OCI-LY1 (cell line): ENCODE results near the gene TUBA3E.
"Not testable (repeated sequence)": the region's sequence is repeated elsewhere in the genome, so short reads cannot be mapped to it uniquely, and the experiment has no call there.

ENCODE experiments used
- H2AFZ ChIP-seq: fragments of 200-600 bp; sonication (generic), shearing (Covaris generic); 2 replicates; pipeline ENCODE4 v1.6.0; 2014; ENCODE audit warnings: antibody characterized with exemption, mild to moderate bottlenecking, low read length
- H3F3A ChIP-seq: fragments of 200-600 bp; sonication (generic), shearing (Covaris generic); 2 replicates; pipeline ENCODE4 v1.6.0; 2014; ENCODE audit warnings: mild to moderate bottlenecking, antibody characterized with exemption, low read length, moderate library complexity; ENCODE audit not compliant: insufficient read depth
- H3K27ac ChIP-seq: fragments of 200-600 bp; sonication (generic); 2 replicates; pipeline ENCODE4 v1.5.1; 2014; ENCODE audit warnings: low read length, mixed run types, mild to moderate bottlenecking, low read depth; ENCODE audit not compliant: poor library complexity, severe bottlenecking
- H3K27me3 ChIP-seq: fragments of 200-600 bp; sonication (generic); 2 replicates; pipeline ENCODE4 v1.6.0; 2014; ENCODE audit warnings: antibody characterized with exemption, mild to moderate bottlenecking, low read length, moderate library complexity; ENCODE audit not compliant: insufficient read depth
- H3K36me3 ChIP-seq: fragments of 200-600 bp; sonication (generic); 2 replicates; pipeline ENCODE4 v1.6.1; 2014; ENCODE audit warnings: mild to moderate bottlenecking, antibody characterized with exemption, low read length, moderate library complexity, mixed read lengths; ENCODE audit not compliant: insufficient read depth
- H3K4me1 ChIP-seq: fragments of 200-600 bp; sonication (generic); 2 replicates; pipeline ENCODE4 v1.5.1; 2014; ENCODE audit warnings: mild to moderate bottlenecking, low read length, moderate library complexity; ENCODE audit not compliant: insufficient read depth, severe bottlenecking
- H3K4me2 ChIP-seq: fragments of 200-600 bp; sonication (generic), shearing (Covaris generic); 2 replicates; pipeline ENCODE4 v1.6.1; 2014; ENCODE audit warnings: low read length
- H3K4me3 ChIP-seq: fragments of 200-600 bp; sonication (generic); 2 replicates; pipeline ENCODE4 v1.5.1; 2014; ENCODE audit warnings: low read length, low read depth, mild to moderate bottlenecking, mixed read lengths; ENCODE audit not compliant: poor library complexity, severe bottlenecking
- H3K79me2 ChIP-seq: fragments of 200-600 bp; shearing (Covaris generic); 2 replicates; pipeline ENCODE4 v1.6.1; 2016; ENCODE audit warnings: mixed run types, low read length, mixed read lengths; ENCODE audit not compliant: insufficient read depth
- H3K9ac ChIP-seq: fragments of 200-600 bp; sonication (generic), shearing (Covaris generic); 2 replicates; pipeline ENCODE4 v1.6.1; 2014; ENCODE audit warnings: mild to moderate bottlenecking, low read length, mixed read lengths
- H3K9me2 ChIP-seq: fragments of 200-600 bp; sonication (generic), shearing (Covaris generic); 2 replicates; pipeline ENCODE4 v1.6.1; 2014; ENCODE audit warnings: low read depth, mild to moderate bottlenecking, low read length, mixed read lengths
- H3K9me3 ChIP-seq: fragments of 200-600 bp; shearing (Covaris generic); 2 replicates; pipeline ENCODE4 v1.6.1; 2014; ENCODE audit warnings: low read length, mixed read lengths
- H4K20me1 ChIP-seq: fragments of 200-600 bp; sonication (generic), shearing (Covaris generic); 2 replicates; pipeline ENCODE4 v1.6.0; 2016; ENCODE audit warnings: mild to moderate bottlenecking, low read length; ENCODE audit not compliant: insufficient read depth

The TUBA3E gene

GRCh38 chr2:130220505-130220904, 22.3 kb upstream of the TUBA3E start:
- not testable (repeated sequence) for H3K4me3 ChIP-seq, H3F3A ChIP-seq, H2AFZ ChIP-seq, H3K9me2 ChIP-seq, H3K9ac ChIP-seq, H3K9me3 ChIP-seq, H3K4me1 ChIP-seq, H3K79me2 ChIP-seq, H3K36me3 ChIP-seq, H3K27me3 ChIP-seq, H4K20me1 ChIP-seq, H3K4me2 ChIP-seq, H3K27ac ChIP-seq

DNA sequence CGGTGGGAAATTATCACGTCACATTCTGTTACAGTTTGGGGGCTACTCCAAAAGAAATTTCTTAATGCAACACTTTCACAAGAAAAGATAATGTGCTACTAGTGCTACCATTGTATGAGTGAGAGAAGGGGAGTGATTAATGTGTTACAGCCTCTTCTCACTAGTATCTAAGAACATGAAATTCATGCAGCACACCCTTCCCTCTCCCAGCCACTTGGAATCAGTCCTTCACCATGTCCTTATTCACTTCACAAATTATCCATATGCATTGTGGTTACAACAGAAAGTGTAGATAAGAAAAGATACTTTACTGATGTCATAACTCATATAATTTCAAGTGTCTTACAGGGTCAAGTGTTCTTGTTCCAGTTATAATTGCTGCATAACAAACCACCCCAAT, 20.9 kb upstream of the TUBA3E start:
- H3K4me1 ChIP-seq, H2AFZ ChIP-seq, H3K9me2 ChIP-seq, H3K4me3 ChIP-seq, H4K20me1 ChIP-seq, H3K4me2 ChIP-seq, H3K27ac ChIP-seq, H3K27me3 ChIP-seq, H3K9me3 ChIP-seq, H3F3A ChIP-seq, H3K79me2 ChIP-seq, H3K36me3 ChIP-seq, H3K9ac ChIP-seq: not testable (repeated sequence)

DNA sequence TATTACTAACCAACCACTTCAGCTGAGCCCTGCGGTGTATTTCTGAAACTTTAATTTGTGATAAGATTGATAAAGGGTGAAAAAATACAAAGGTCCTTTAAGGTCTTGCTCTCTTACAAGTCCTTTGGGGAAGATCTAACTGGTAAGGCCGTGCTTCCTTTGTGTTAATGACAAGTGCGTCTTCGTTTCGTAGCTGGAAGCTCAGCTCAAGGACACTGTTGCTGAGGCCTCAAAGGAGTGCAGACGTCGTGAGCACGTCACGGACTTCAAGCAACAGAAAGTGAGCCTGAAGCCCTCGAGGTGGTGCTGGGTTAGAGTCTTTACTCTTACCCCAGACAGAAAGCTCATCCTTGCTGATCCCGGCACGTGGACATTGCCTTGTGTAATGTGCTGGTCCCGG, 8.8 kb upstream of the TUBA3E start:
- not testable (repeated sequence) for H4K20me1 ChIP-seq, H3K27me3 ChIP-seq, H3K9me2 ChIP-seq, H3K36me3 ChIP-seq, H3K9ac ChIP-seq, H2AFZ ChIP-seq, H3K9me3 ChIP-seq, H3K27ac ChIP-seq, H3K4me3 ChIP-seq, H3K4me1 ChIP-seq, H3F3A ChIP-seq, H3K79me2 ChIP-seq, H3K4me2 ChIP-seq

GRCh38 chr2:130203150-130203549, 4.9 kb upstream of the TUBA3E start:
- H3K79me2 ChIP-seq, H3K27me3 ChIP-seq, H4K20me1 ChIP-seq, H3K27ac ChIP-seq, H3K4me2 ChIP-seq, H3K4me1 ChIP-seq, H2AFZ ChIP-seq, H3K36me3 ChIP-seq, H3K9me3 ChIP-seq, H3K9ac ChIP-seq, H3K4me3 ChIP-seq, H3F3A ChIP-seq, H3K9me2 ChIP-seq: not testable (repeated sequence)

DNA sequence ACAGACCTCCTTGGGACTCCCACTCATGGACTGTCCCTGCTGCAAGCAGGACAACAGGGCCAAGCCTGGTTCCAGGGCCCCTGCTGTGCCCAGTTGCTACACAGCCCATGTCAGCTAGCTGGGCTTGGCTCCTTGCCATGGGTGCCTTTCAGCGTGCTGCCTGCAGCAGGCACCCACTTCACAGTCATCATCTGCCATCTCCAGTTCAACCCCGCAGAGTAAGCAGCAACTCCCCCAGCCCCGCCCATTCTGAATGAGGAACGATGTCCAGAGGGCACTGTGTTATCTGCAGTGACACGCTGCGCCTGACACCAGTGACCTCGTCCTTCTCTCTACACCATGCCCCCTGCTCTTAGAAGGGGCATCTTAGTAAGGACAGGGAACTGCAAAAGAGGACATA, 4.3 kb upstream of the TUBA3E start:
- H3K27ac ChIP-seq, H3K4me3 ChIP-seq, H3K27me3 ChIP-seq, H3K79me2 ChIP-seq, H4K20me1 ChIP-seq, H3K9me2 ChIP-seq, H3K36me3 ChIP-seq, H3K4me2 ChIP-seq, H3K9me3 ChIP-seq, H3K9ac ChIP-seq, H2AFZ ChIP-seq, H3F3A ChIP-seq, H3K4me1 ChIP-seq: not testable (repeated sequence)

- not testable (repeated sequence) for H3K4me1 ChIP-seq, H3K36me3 ChIP-seq, H3K79me2 ChIP-seq, H3K9me2 ChIP-seq, H3K4me3 ChIP-seq, H3K4me2 ChIP-seq, H3K27me3 ChIP-seq, H4K20me1 ChIP-seq, H3K9me3 ChIP-seq, H3F3A ChIP-seq, H2AFZ ChIP-seq, H3K9ac ChIP-seq, H3K27ac ChIP-seq
Measured at GRCh38 chr2:130196052-130196451, 2.2 kb downstream of the TUBA3E start.

GRCh38 chr2:130195089-130195635, 3.1 kb downstream of the TUBA3E start:
- not testable (repeated sequence) for H3K27me3 ChIP-seq, H3K9ac ChIP-seq, H3K4me3 ChIP-seq, H3K9me2 ChIP-seq, H3K4me1 ChIP-seq, H2AFZ ChIP-seq, H3K79me2 ChIP-seq, H4K20me1 ChIP-seq, H3F3A ChIP-seq, H3K9me3 ChIP-seq, H3K4me2 ChIP-seq, H3K36me3 ChIP-seq, H3K27ac ChIP-seq

DNA sequence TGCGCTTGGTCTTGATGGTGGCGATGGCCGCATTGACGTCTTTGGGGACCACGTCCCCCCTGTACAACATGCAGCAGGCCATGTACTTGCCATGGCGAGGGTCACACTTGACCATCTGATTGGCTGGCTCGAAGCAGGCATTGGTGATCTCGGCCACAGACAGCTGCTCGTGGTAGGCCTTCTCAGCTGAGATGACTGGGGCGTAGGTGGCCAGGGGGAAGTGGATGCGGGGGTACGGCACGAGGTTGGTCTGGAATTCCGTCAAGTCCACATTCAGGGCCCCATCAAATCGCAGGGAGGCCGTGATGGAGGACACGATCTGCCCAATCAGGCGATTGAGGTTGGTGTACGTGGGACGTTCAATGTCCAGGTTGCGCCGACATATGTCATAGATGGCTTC, 4.4 kb downstream of the TUBA3E start:
- not testable (repeated sequence) for H3K4me2 ChIP-seq, H3K36me3 ChIP-seq, H3K79me2 ChIP-seq, H3K9me3 ChIP-seq, H2AFZ ChIP-seq, H4K20me1 ChIP-seq, H3K27ac ChIP-seq, H3K4me3 ChIP-seq, H3F3A ChIP-seq, H3K9me2 ChIP-seq, H3K9ac ChIP-seq, H3K27me3 ChIP-seq, H3K4me1 ChIP-seq
